Endothelial cell (in vitro differentiated cells): ENCODE data around the gene PHACTR4. TPM values are rescaled to one million over a fixed set of nuclear protein-coding genes. Genes with fewer than 3 reads are reported as not detected.
A peak's percentile ranks its signal among the peaks of the same experiment; 100 is the strongest.
"Not testable (repeated sequence)": the region's sequence is repeated elsewhere in the genome, so short reads cannot be mapped to it uniquely, and the experiment has no call there.

Experiments used
- DNase-seq: peaks from one replicate; pipeline ENCODE4 v3.0.0; 2021; ENCODE audit warnings: low spot score
- H3K27ac Mint-ChIP-seq: one replicate; pipeline ENCODE4 v1.8.0; 2021; ENCODE audit warnings: mixed read lengths, inconsistent platforms; ENCODE audit not compliant: unreplicated experiment
- H3K27me3 Mint-ChIP-seq: one replicate; pipeline ENCODE4 v1.8.0; 2021; ENCODE audit warnings: mild to moderate bottlenecking, moderate library complexity, mixed read lengths, inconsistent platforms; ENCODE audit not compliant: unreplicated experiment
- H3K36me3 Mint-ChIP-seq: one replicate; pipeline ENCODE4 v1.8.0; 2021; ENCODE audit warnings: mild to moderate bottlenecking, low read depth, mixed read lengths, inconsistent platforms; ENCODE audit not compliant: unreplicated experiment
- H3K4me1 Mint-ChIP-seq: one replicate; pipeline ENCODE4 v1.8.0; 2021; ENCODE audit warnings: mild to moderate bottlenecking, mixed read lengths, inconsistent platforms; ENCODE audit not compliant: unreplicated experiment
- H3K4me3 Mint-ChIP-seq: one replicate; pipeline ENCODE4 v1.8.0; 2021; ENCODE audit warnings: mild to moderate bottlenecking, mixed read lengths, inconsistent platforms; ENCODE audit not compliant: unreplicated experiment
- H3K9me3 Mint-ChIP-seq: one replicate; pipeline ENCODE4 v1.8.0; 2021; ENCODE audit warnings: mixed read lengths, inconsistent platforms; ENCODE audit not compliant: unreplicated experiment
- total RNA-seq: library from RNA; stranded (reverse); fragmentation: NEBNext Ultra II Directional; extraction: Animal tissue kit (Norgen Biotek cat#: 25700); gene quantifications from one replicate; pipeline ENCODE4 v1.2.1, GENCODE V29; 2021; ENCODE audit not compliant: unreplicated experiment
- TF ChIP-seq, protein P1 (sequence below): fragments of 200-600 bp; sonication (generic); IDR thresholded peaks from one replicate; pipeline ENCODE4 v1.5.0; 2021; ENCODE audit warnings: antibody characterized with exemption; ENCODE audit not compliant: unreplicated experiment

The PHACTR4 gene
- total RNA-seq, 1 donor from 2014 or later: 56.6 TPM

DNA sequence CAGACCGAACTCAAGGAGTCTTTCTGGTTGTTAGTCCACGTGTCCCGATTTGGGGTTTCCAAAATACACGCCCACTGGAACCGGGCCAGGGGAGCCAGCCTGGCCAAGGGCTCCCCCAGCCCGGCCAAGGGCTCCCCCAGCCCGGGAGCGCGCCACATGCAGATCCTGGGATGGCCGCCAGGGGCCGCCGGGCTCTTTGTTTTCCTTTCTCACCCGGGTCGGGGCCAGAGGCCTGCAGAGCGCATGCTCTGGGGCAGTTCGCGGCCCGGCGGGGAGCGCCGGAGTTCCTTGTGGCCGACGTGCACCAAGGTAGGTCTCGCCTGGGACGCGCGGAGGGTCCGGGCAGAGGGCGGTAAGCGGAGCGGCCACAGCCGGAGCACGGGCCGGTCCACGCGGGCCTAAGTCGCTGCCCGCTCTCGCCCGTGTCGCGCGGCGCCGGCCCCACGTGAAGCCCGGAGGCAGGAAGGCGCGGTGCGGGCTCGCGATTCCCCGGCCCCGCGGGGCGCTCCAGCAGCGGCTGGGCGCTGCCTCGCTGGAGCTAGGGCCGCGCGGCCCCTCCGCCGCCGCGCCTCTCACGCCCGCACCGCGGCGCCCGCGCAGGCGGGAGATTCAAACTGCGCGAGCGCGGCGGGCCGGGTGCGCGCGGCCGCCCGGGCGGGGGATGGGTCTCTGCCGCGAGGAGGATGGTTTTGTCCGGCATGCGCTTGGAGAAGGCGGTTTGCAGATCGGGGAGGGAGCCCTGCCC, 148.6 kb downstream of the PHACTR4 start:
- Mint-ChIP-seq H3K36me3 (peaks cover 7% of the 10 kb centered on the region), H3K27me3 (peaks cover 11% of the 10 kb centered on the region), H3K27ac (peak overlapping the region; percentile 68), H3K9me3 (no peaks in the 10 kb centered on the region), H3K4me1 (peaks cover 10% of the 10 kb centered on the region), H3K4me3 (peak overlapping the region; percentile 85)
- TF ChIP-seq, protein P1, sequence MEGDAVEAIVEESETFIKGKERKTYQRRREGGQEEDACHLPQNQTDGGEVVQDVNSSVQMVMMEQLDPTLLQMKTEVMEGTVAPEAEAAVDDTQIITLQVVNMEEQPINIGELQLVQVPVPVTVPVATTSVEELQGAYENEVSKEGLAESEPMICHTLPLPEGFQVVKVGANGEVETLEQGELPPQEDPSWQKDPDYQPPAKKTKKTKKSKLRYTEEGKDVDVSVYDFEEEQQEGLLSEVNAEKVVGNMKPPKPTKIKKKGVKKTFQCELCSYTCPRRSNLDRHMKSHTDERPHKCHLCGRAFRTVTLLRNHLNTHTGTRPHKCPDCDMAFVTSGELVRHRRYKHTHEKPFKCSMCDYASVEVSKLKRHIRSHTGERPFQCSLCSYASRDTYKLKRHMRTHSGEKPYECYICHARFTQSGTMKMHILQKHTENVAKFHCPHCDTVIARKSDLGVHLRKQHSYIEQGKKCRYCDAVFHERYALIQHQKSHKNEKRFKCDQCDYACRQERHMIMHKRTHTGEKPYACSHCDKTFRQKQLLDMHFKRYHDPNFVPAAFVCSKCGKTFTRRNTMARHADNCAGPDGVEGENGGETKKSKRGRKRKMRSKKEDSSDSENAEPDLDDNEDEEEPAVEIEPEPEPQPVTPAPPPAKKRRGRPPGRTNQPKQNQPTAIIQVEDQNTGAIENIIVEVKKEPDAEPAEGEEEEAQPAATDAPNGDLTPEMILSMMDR: peak; percentile 99
- peak; percentile 92 for DNase-seq

GRCh38 chr1:28518745-28519341, 149.3 kb downstream of the PHACTR4 start:
- no peaks in the 10 kb centered on the region for H3K9me3 Mint-ChIP-seq
- peak overlapping the region; percentile 68 for H3K27ac Mint-ChIP-seq
- peaks cover 13% of the 10 kb centered on the region for H3K27me3 Mint-ChIP-seq
- peaks cover 10% of the 10 kb centered on the region for H3K4me1 Mint-ChIP-seq
- H3K36me3 Mint-ChIP-seq: peaks cover 7% of the 10 kb centered on the region
- H3K4me3 Mint-ChIP-seq: peak overlapping the region; percentile 85
- TF ChIP-seq, protein P1: no peak
- no peak for DNase-seq

DNA sequence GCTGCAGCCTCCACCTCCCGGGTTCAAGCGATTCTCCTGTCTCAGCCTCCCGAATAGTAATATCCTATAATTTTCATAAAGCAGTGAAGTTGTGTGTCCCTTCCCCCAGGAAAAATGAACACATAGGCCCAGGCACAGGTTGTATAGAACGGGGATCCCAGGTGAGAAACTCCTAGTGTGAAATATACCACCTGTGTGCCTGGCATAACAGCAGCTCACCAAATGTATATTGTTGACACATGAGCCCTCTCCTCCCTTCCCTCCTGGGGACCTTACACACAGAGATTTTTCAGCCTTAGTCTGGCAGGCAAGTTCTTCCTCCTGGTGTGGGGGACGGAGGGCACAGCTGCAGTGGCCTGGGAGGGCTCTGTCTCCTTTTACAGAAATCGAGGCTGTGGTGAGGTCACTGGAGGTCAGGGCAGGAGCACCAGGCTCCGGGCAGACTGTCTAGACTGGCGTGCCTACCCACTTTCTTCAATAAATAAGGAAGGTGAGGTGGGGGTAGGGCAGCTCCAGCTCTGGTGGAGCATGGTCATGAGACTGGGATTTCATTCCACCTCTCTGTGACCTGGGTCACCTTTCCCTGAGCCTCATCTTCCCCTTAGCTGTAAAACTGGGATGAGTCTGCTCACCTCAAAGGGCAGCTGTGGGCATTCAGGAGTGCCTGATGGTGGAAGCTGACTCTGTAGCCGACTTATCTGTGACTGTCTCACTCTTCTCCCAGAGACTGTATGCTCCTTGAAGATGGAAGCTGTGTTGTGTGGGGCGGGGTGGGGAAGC, 150.6 kb downstream of the PHACTR4 start:
- Mint-ChIP-seq H3K27me3 (peaks cover 13% of the 10 kb centered on the region), H3K27ac (no peak overlapping the region), H3K4me1 (peaks cover 15% of the 10 kb centered on the region), H3K36me3 (peaks cover 7% of the 10 kb centered on the region), H3K9me3 (no peaks in the 10 kb centered on the region), H3K4me3 (peak overlapping the region; percentile 42)
- DNase-seq: no peak
- TF ChIP-seq, protein P1: no peak

GRCh38 chr1:28520796-28521195, 151.3 kb downstream of the PHACTR4 start:
- not testable (repeated sequence) for DNase-seq, H3K27ac Mint-ChIP-seq, H3K36me3 Mint-ChIP-seq, H3K9me3 Mint-ChIP-seq, H3K4me3 Mint-ChIP-seq
- peaks cover 15% of the 10 kb centered on the region for H3K4me1 Mint-ChIP-seq
- peaks cover 13% of the 10 kb centered on the region for H3K27me3 Mint-ChIP-seq

DNA sequence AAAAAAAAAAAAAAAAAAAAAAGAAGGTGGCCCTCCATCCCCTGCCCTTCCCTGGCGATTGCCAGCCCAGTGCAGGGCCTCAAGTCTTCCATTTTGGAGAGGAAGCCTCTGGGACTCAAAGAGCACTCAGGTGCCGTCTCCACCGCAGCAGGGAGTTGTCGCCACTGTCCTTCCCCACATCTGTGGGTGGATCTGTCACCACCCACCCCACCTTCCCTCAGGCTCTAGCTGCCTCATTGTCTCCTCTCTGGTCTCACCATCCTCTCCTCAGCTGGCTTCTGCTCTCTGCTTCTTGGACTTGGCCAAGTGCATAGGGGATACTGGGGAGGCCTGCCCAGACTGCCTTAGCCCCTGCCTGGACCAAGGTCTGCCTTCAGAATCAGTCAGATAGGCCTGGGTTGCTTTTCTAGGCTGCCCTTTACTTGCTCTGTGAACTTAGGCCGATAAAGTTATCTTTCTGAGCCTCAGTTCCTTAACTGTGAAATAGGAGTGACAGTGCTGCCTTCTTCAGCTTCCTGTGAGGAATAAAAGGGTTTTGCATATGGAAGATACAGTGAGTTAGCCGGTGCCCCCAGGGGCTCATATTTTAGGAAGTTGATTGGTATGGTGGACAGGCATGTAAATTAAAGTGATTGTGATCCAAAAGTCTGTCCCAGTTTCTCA, 152.1 kb downstream of the PHACTR4 start:
- peak overlapping the region; percentile 2 for H3K4me3 Mint-ChIP-seq
- peak overlapping the region; percentile 15 for H3K27ac Mint-ChIP-seq
- H3K27me3 Mint-ChIP-seq: peaks cover 11% of the 10 kb centered on the region
- peaks cover 15% of the 10 kb centered on the region for H3K4me1 Mint-ChIP-seq
- no peaks in the 10 kb centered on the region for H3K9me3 Mint-ChIP-seq
- no peak for DNase-seq
- peaks cover 7% of the 10 kb centered on the region for H3K36me3 Mint-ChIP-seq
- TF ChIP-seq, protein P1: no peak

- H3K27ac Mint-ChIP-seq, DNase-seq, H3K4me3 Mint-ChIP-seq, H3K36me3 Mint-ChIP-seq, H3K9me3 Mint-ChIP-seq: not testable (repeated sequence)
- peaks cover 10% of the 10 kb centered on the region for H3K27me3 Mint-ChIP-seq
- H3K4me1 Mint-ChIP-seq: peaks cover 15% of the 10 kb centered on the region
These were observed 153.0 kb downstream of the PHACTR4 start for GRCh38 chr1:28522537-28522936.

DNA sequence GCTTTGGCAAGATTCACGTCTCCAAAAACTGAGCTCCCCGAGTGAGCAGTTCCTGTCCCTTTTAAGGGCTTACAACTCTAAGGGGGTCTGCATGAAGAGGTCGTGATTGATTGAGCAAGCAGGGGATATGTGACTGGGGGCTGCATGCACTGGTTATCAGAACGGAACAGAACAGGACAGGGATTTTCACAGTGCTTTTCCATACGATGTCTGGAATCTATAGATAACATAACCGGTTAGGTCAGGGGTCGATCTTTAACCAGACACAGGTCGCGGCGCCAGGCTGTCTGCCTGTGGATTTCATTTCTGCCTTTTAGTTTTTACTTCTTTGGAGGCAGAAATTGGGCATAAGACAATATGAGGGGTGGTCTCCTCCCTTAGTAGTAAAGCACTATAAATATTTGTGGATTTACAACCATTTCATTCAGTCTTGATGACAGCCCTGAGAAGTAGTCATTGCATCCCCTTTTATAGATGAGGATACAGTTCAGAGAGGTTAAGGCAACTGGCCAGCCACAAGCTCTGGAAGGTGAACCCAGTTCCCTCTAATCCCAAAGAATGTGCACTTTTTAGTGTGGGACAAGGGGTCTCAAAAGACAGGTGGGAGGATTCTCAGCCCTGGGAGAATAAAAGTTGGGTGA, 155.6 kb downstream of the PHACTR4 start:
- H3K27ac Mint-ChIP-seq: not testable (repeated sequence)

More for the DNA sequence above, 155.6 kb downstream of the PHACTR4 start:
- not testable (repeated sequence) for H3K36me3 Mint-ChIP-seq, H3K4me3 Mint-ChIP-seq, H3K27me3 Mint-ChIP-seq, DNase-seq, H3K4me1 Mint-ChIP-seq, H3K9me3 Mint-ChIP-seq
